ENCODE data around the gene RASL10B. TPM values are rescaled to one million over a fixed set of nuclear protein-coding genes. Genes with fewer than 3 reads are reported as not detected.

Gene RASL10B
- total RNA-seq, 2 donors from 2014 or later: 0.14 TPM; not detected in 1

- no peaks in the 10 kb centered on the region for H3K36me3 Mint-ChIP-seq
- no peak overlapping the region for H3K4me3 Mint-ChIP-seq
- H3K4me1 Mint-ChIP-seq (ENCODE audit: low read depth in 2 of 2): peaks cover 0 to under 1% of the 10 kb centered on the region in 2 donors
- ATAC-seq (no peak), DNase-seq (ENCODE audit: low spot score) (peak; percentile 58)
- H3K27ac Mint-ChIP-seq: no peak overlapping the region
- no peaks in the 10 kb centered on the region for H3K9me3 Mint-ChIP-seq
- peaks cover 7% of the 10 kb centered on the region in 2 donors for H3K27me3 Mint-ChIP-seq
Observed at GRCh38 chr17:35769895-35770486, 38.6 kb downstream of the RASL10B start.

- Mint-ChIP-seq H3K4me3 (no peak overlapping the region), H3K27ac (no peak overlapping the region), H3K36me3 (no peaks in the 10 kb centered on the region), H3K27me3 (peaks cover 7 to 12% of the 10 kb centered on the region in 2 donors), H3K4me1 (ENCODE audit: low read depth in 2 of 2) (no peaks in the 10 kb centered on the region), H3K9me3 (no peaks in the 10 kb centered on the region)
- DNase-seq (ENCODE audit: low spot score): peak; percentile 38
- ATAC-seq: peak in 1 of 2 donors; percentile 17
Observed at GRCh38 chr17:35773129-35773528, 41.7 kb downstream of the RASL10B start.

- Mint-ChIP-seq H3K4me3 (no peak overlapping the region), H3K36me3 (no peaks in the 10 kb centered on the region), H3K9me3 (no peaks in the 10 kb centered on the region), H3K27me3 (peaks cover 7 to 16% of the 10 kb centered on the region in 2 donors), H3K27ac (no peak overlapping the region), H3K4me1 (ENCODE audit: low read depth in 2 of 2) (no peaks in the 10 kb centered on the region)
- ATAC-seq: peak in 1 of 2 donors; percentile 13
- peak; percentile 41 for DNase-seq (ENCODE audit: low spot score)
Observed at GRCh38 chr17:35773679-35774425, 42.4 kb downstream of the RASL10B start.

GRCh38 chr17:35774499-35774898, 43.1 kb downstream of the RASL10B start:
- peak; percentile 41 for DNase-seq (ENCODE audit: low spot score)
- Mint-ChIP-seq H3K27ac (no peak overlapping the region), H3K36me3 (no peaks in the 10 kb centered on the region), H3K4me1 (ENCODE audit: low read depth in 2 of 2) (no peaks in the 10 kb centered on the region), H3K4me3 (no peak overlapping the region), H3K27me3 (peaks cover 7 to 16% of the 10 kb centered on the region in 2 donors), H3K9me3 (no peaks in the 10 kb centered on the region)
- no peak for ATAC-seq

- DNase-seq (ENCODE audit: low spot score) (peak; percentile 10), ATAC-seq (no peak)
- peaks cover 7 to 16% of the 10 kb centered on the region in 2 donors for H3K27me3 Mint-ChIP-seq
- H3K4me1 Mint-ChIP-seq (ENCODE audit: low read depth in 2 of 2): no peaks in the 10 kb centered on the region
- H3K9me3 Mint-ChIP-seq: no peaks in the 10 kb centered on the region
- H3K36me3 Mint-ChIP-seq: no peaks in the 10 kb centered on the region
- H3K4me3 Mint-ChIP-seq: no peak overlapping the region
- H3K27ac Mint-ChIP-seq: no peak overlapping the region
Observed at GRCh38 chr17:35775039-35775438, 43.6 kb downstream of the RASL10B start.

- H3K27me3 Mint-ChIP-seq: peaks cover 7 to 17% of the 10 kb centered on the region in 2 donors
- H3K4me3 Mint-ChIP-seq: no peak overlapping the region
- ATAC-seq (no peak), DNase-seq (ENCODE audit: low spot score) (no peak)
- H3K27ac Mint-ChIP-seq: no peak overlapping the region
- H3K9me3 Mint-ChIP-seq: no peaks in the 10 kb centered on the region
- no peaks in the 10 kb centered on the region for H3K4me1 Mint-ChIP-seq (ENCODE audit: low read depth in 2 of 2)
- no peaks in the 10 kb centered on the region for H3K36me3 Mint-ChIP-seq
Observed at GRCh38 chr17:35775583-35775982, 44.1 kb downstream of the RASL10B start.

- peak; percentile 51 for DNase-seq (ENCODE audit: low spot score)
- no peaks in the 10 kb centered on the region for H3K36me3 Mint-ChIP-seq
- H3K27me3 Mint-ChIP-seq: peaks cover 3 to 26% of the 10 kb centered on the region in 2 donors
- no peak overlapping the region for H3K27ac Mint-ChIP-seq
- H3K9me3 Mint-ChIP-seq: no peaks in the 10 kb centered on the region
- ATAC-seq: no peak
- H3K4me1 Mint-ChIP-seq (ENCODE audit: low read depth in 2 of 2): no peaks in the 10 kb centered on the region
- no peak overlapping the region for H3K4me3 Mint-ChIP-seq
Observed at GRCh38 chr17:35778641-35779196, 47.3 kb downstream of the RASL10B start.

GRCh38 chr17:35780950-35781349, 49.5 kb downstream of the RASL10B start:
- peaks cover 3 to 26% of the 10 kb centered on the region in 2 donors for H3K27me3 Mint-ChIP-seq

GRCh38 chr17:35784895-35785294, 53.5 kb downstream of the RASL10B start:
- no peaks in the 10 kb centered on the region for H3K9me3 Mint-ChIP-seq
- H3K4me1 Mint-ChIP-seq (ENCODE audit: low read depth in 2 of 2): peaks cover 0 to 4% of the 10 kb centered on the region in 2 donors
- no peak overlapping the region for H3K27ac Mint-ChIP-seq
- no peak for DNase-seq (ENCODE audit: low spot score)
- H3K27me3 Mint-ChIP-seq: peaks cover 3 to 17% of the 10 kb centered on the region in 2 donors
- H3K4me3 Mint-ChIP-seq: no peak overlapping the region
- ATAC-seq: peak in 1 of 2 donors; percentile 36
- H3K36me3 Mint-ChIP-seq: no peaks in the 10 kb centered on the region

More at GRCh38 chr17:35780950-35781349, 49.5 kb downstream of the RASL10B start:
- no peaks in the 10 kb centered on the region for H3K36me3 Mint-ChIP-seq
- H3K4me1 Mint-ChIP-seq (ENCODE audit: low read depth in 2 of 2): no peaks in the 10 kb centered on the region
- DNase-seq (ENCODE audit: low spot score) (peak; percentile 3), ATAC-seq (no peak)
- no peak overlapping the region for H3K4me3 Mint-ChIP-seq
- H3K27ac Mint-ChIP-seq: no peak overlapping the region
- no peaks in the 10 kb centered on the region for H3K9me3 Mint-ChIP-seq

GRCh38 chr17:35786941-35787432, 55.5 kb downstream of the RASL10B start:
- DNase-seq (ENCODE audit: low spot score) (no peak), ATAC-seq (no peak)
- Mint-ChIP-seq H3K27ac (no peak overlapping the region), H3K36me3 (no peaks in the 10 kb centered on the region), H3K4me3 (no peak overlapping the region), H3K4me1 (ENCODE audit: low read depth in 2 of 2) (peaks cover 0 to 4% of the 10 kb centered on the region in 2 donors), H3K27me3 (peaks cover under 1 to 5% of the 10 kb centered on the region in 2 donors), H3K9me3 (no peaks in the 10 kb centered on the region)

GRCh38 chr17:35788477-35789368, 57.3 kb downstream of the RASL10B start:
- Mint-ChIP-seq H3K27ac (no peak overlapping the region), H3K36me3 (no peaks in the 10 kb centered on the region), H3K4me1 (ENCODE audit: low read depth in 2 of 2) (peaks cover 0 to 4% of the 10 kb centered on the region in 2 donors), H3K9me3 (no peaks in the 10 kb centered on the region), H3K4me3 (no peak overlapping the region), H3K27me3 (peaks cover 12 to 21% of the 10 kb centered on the region in 2 donors)
- ATAC-seq: peak in 1 of 2 donors; percentile 50
- no peak for DNase-seq (ENCODE audit: low spot score)

- peaks cover 2 to 6% of the 10 kb centered on the region in 2 donors for H3K4me1 Mint-ChIP-seq (ENCODE audit: low read depth in 2 of 2)
- DNase-seq (ENCODE audit: low spot score): no peak
- H3K4me3 Mint-ChIP-seq: no peak overlapping the region
- H3K27me3 Mint-ChIP-seq: peaks cover 18 to 24% of the 10 kb centered on the region in 2 donors
- H3K36me3 Mint-ChIP-seq: no peaks in the 10 kb centered on the region
- no peaks in the 10 kb centered on the region for H3K9me3 Mint-ChIP-seq
- ATAC-seq: no peak
- H3K27ac Mint-ChIP-seq: no peak overlapping the region
Observed at GRCh38 chr17:35790841-35791240, 59.4 kb downstream of the RASL10B start.

- Mint-ChIP-seq H3K9me3 (no peaks in the 10 kb centered on the region), H3K36me3 (no peaks in the 10 kb centered on the region), H3K4me1 (ENCODE audit: low read depth in 2 of 2) (peaks cover 8% of the 10 kb centered on the region in 2 donors), H3K27me3 (peaks cover 24 to 34% of the 10 kb centered on the region in 2 donors), H3K27ac (no peak overlapping the region), H3K4me3 (no peak overlapping the region)
- no peak for ATAC-seq
- no peak for DNase-seq (ENCODE audit: low spot score)
Observed at GRCh38 chr17:35791681-35792350, 60.4 kb downstream of the RASL10B start.
